GM21367 (cell line): ENCODE results near the gene NECTIN1.

Experiments
- ATAC-seq: cut with Tn5 transposase; IDR thresholded peaks from one replicate; pipeline ENCODE4 v1.9.1; 2021; ENCODE audit not compliant: unreplicated experiment

Gene NECTIN1

GRCh38 chr11:119594639-119595249, 134.3 kb downstream of the NECTIN1 start:
- ATAC-seq, result no peak

GRCh38 chr11:119593346-119593745, 135.7 kb downstream of the NECTIN1 start:
- no peak for ATAC-seq

- ATAC-seq, result no peak
Observed at GRCh38 chr11:119592642-119593041, 136.4 kb downstream of the NECTIN1 start.

GRCh38 chr11:119591836-119592310, 137.1 kb downstream of the NECTIN1 start:
- ATAC-seq, result no peak

GRCh38 chr11:119590651-119591351, 138.2 kb downstream of the NECTIN1 start:
- no peak for ATAC-seq

DNA sequence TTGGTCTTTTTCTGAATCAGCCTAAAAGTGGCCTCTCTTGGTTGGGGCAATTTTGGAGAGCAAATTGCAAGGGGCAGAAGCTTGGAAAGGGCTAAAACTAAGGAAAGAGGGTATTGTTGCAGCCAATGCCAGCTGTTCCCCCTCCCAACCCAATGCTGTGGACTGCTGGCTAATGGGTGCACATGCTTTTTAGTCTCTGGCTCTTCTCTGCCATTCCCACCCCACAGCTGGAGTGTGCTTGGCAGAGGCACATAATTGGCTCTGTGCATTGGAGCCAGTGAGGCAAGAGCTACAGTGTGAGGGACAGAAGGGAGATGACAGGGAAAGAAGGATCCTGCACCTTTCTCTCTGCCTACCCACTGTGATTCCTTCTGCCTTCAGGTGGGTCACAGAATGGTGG, 140.0 kb downstream of the NECTIN1 start:
- ATAC-seq, result no peak
